HG02981 (cell line): ENCODE data around the gene OR6P1.

ENCODE experiments used
- ATAC-seq: cut with Tn5 transposase; IDR thresholded peaks from one replicate; pipeline ENCODE4 v1.9.1; 2021; ENCODE audit warnings: mild to moderate bottlenecking, moderate library complexity; ENCODE audit not compliant: unreplicated experiment

Gene OR6P1

DNA sequence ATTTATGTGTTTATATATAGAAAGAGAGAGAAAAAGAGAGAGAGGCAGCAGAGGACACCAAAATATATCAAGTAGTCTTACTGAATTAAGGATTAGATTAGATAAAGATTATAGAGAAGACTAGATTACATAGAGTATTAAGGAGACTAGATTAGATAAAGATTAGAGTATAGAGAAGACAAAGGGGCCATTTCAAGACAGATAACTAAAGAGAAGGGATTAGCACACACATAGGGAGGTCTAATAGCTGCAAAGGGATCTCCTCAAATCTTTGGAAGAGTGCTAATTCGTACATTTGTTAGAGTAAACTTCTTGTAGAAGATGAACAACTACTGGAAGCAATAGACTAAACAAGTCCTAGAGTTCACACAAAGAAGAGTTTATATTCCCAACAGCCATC, 50.4 kb downstream of the OR6P1 start:
- no peak for ATAC-seq

- ATAC-seq = no peak
Observed at GRCh38 chr1:158516966-158517365, 53.4 kb downstream of the OR6P1 start.
